Vagina (tissue), 2 donors: ENCODE measurements around the gene FAM20A. TPM values are rescaled to one million over a fixed set of nuclear protein-coding genes. Genes with fewer than 3 reads are reported as not detected.

Experiments used
- DNase-seq, 2 donors: peaks; one replicate each; pipeline ENCODE4 v3.0.0-alpha.2; 2017; ENCODE audit errors: extremely low spot score in 2 of 2
- H3K27ac ChIP-seq: fragments of 200-600 bp; sonication (generic); one replicate; pipeline ENCODE4 v1.5.1; 2019
- H3K27me3 ChIP-seq: fragments of 200-600 bp; sonication (generic); one replicate; pipeline ENCODE4 v1.5.1; 2019
- H3K36me3 ChIP-seq, 2 donors: fragments of 200-600 bp; sonication (generic); one replicate each; pipeline ENCODE4 v1.5.1; 2017 to 2019
- H3K4me1 ChIP-seq: fragments of 200-600 bp; sonication (generic); one replicate; pipeline ENCODE4 v1.5.1; 2019
- H3K4me3 ChIP-seq, 2 donors: fragments of 200-600 bp; sonication (generic); 1 replicate in 1 of 2; 2 replicates in 1 of 2; pipeline ENCODE4 v1.5.1; 2016 to 2019
- H3K9me3 ChIP-seq: fragments of 200-600 bp; sonication (generic); one replicate; pipeline ENCODE4 v1.5.1; 2019
- CTCF ChIP-seq, 3 experiments: fragments of 450-650 bp in 2 of 3; fragments of 200-600 bp in 1 of 3; sonication (generic) in 1 of 3; IDR thresholded peaks; one replicate each; pipeline ENCODE4 v1.5.1; 2017 to 2019; ENCODE audit warnings: antibody characterized with exemption in 3 of 3, mild to moderate bottlenecking in 2 of 3, moderate library complexity in 2 of 3
- POLR2A ChIP-seq, 2 donors: fragments of 450-650 bp; IDR thresholded peaks; one replicate each; pipeline ENCODE4 v1.6.1; 2017; ENCODE audit warnings: antibody characterized with exemption in 2 of 2, mild to moderate bottlenecking in 2 of 2, moderate library complexity in 2 of 2
- POLR2AphosphoS5 ChIP-seq, 2 donors: sonication (generic); formaldehyde crosslinking; IDR thresholded peaks; one replicate each; pipeline ENCODE4 v1.9.0; 2017; ENCODE audit warnings: antibody characterized with exemption in 2 of 2, mild to moderate bottlenecking in 2 of 2, low read depth in 1 of 2; ENCODE audit not compliant: insufficient read depth in 1 of 2
- intact Hi-C: fragments of 100-400 bp; cut with DNase I; formaldehyde crosslinking; loops from one replicate; pipeline ENCODE4 v1.15.1; 2023
- total RNA-seq: library from RNA; depleted of rRNA; stranded (reverse); fragments of >200 nt; gene quantifications from one replicate; pipeline ENCODE4 v1.2.3, GENCODE V29; 2016

The FAM20A gene
- total RNA-seq, 1 donor from 2014 or later = 16.2 TPM

- Histone ChIP-seq H3K4me1 (peaks cover 7% of the 10 kb centered on the region), H3K27me3 (no peaks in the 10 kb centered on the region), H3K27ac (no peak overlapping the region), H3K36me3 (peaks cover 0 to 13% of the 10 kb centered on the region in 2 donors), H3K9me3 (no peaks in the 10 kb centered on the region), H3K4me3 (no peak overlapping the region)
- intact Hi-C loops = no loop called here
- no peak for DNase-seq
- no peak for TF ChIP-seq POLR2A (IDR thresholded peaks at IDR 0.05)
These were observed 58.3 kb downstream of the FAM20A start for GRCh38 chr17:68542698-68543463.

GRCh38 chr17:68541816-68542215 is 59.4 kb downstream of the FAM20A start:
- Histone ChIP-seq H3K27me3 (no peaks in the 10 kb centered on the region), H3K4me3 (no peak overlapping the region), H3K9me3 (no peaks in the 10 kb centered on the region), H3K27ac (no peak overlapping the region), H3K4me1 (peaks cover 7% of the 10 kb centered on the region), H3K36me3 (peaks cover 0 to 21% of the 10 kb centered on the region in 2 donors)
- TF ChIP-seq CTCF (IDR thresholded peaks at IDR 0.05) (no peak), POLR2AphosphoS5 (IDR thresholded peaks at IDR 0.05; ENCODE audit: insufficient read depth in 1 of 2, low read depth in 1 of 2) (no peak), POLR2A (IDR thresholded peaks at IDR 0.05) (no peak)
- no peak for DNase-seq
- intact Hi-C loops = no loop called here

- Histone ChIP-seq H3K27ac (no peak overlapping the region), H3K4me3 (no peak overlapping the region), H3K27me3 (no peaks in the 10 kb centered on the region), H3K36me3 (peaks cover 0 to 27% of the 10 kb centered on the region in 2 donors), H3K4me1 (peaks cover 7% of the 10 kb centered on the region), H3K9me3 (no peaks in the 10 kb centered on the region)
- DNase-seq = no peak
- intact Hi-C loops = no loop called here
- TF ChIP-seq POLR2A (IDR thresholded peaks at IDR 0.05) (no peak), CTCF (IDR thresholded peaks at IDR 0.05) (no peak), POLR2AphosphoS5 (IDR thresholded peaks at IDR 0.05; ENCODE audit: insufficient read depth in 1 of 2, low read depth in 1 of 2) (no peak)
These were observed 60.2 kb downstream of the FAM20A start for GRCh38 chr17:68540981-68541380.

GRCh38 chr17:68539548-68540467 is 61.4 kb downstream of the FAM20A start:
- H3K27ac ChIP-seq = peak overlapping the region; percentile 1
- H3K9me3 ChIP-seq = no peaks in the 10 kb centered on the region
- H3K4me1 ChIP-seq = peaks cover 7% of the 10 kb centered on the region
- H3K4me3 ChIP-seq = no peak overlapping the region
- TF ChIP-seq POLR2A (IDR thresholded peaks at IDR 0.05) (no peak), POLR2AphosphoS5 (IDR thresholded peaks at IDR 0.05; ENCODE audit: insufficient read depth in 1 of 2, low read depth in 1 of 2) (peak in 1 of 2 donors; percentile 52)
- intact Hi-C loops = no loop called here
- peaks cover 0 to 27% of the 10 kb centered on the region in 2 donors for H3K36me3 ChIP-seq
- no peak for DNase-seq
- no peaks in the 10 kb centered on the region for H3K27me3 ChIP-seq

- H3K9me3 ChIP-seq = no peaks in the 10 kb centered on the region
- intact Hi-C loops = no loop called here
- H3K36me3 ChIP-seq = peaks cover 0 to 31% of the 10 kb centered on the region in 2 donors
- H3K27me3 ChIP-seq = no peaks in the 10 kb centered on the region
- DNase-seq = no peak
- peaks cover 7% of the 10 kb centered on the region for H3K4me1 ChIP-seq
- no peak overlapping the region for H3K4me3 ChIP-seq
- no peak for TF ChIP-seq CTCF (IDR thresholded peaks at IDR 0.05)
- TF ChIP-seq POLR2AphosphoS5 (IDR thresholded peaks at IDR 0.05; ENCODE audit: insufficient read depth in 1 of 2, low read depth in 1 of 2) = no peak
- no peak for TF ChIP-seq POLR2A (IDR thresholded peaks at IDR 0.05)
- H3K27ac ChIP-seq = no peak overlapping the region
These were observed 65.2 kb downstream of the FAM20A start for GRCh38 chr17:68535922-68536321.
